ENCODE data around the gene GPAM.
"Not testable (repeated sequence)": the region's sequence is repeated elsewhere in the genome, so short reads cannot be mapped to it uniquely, and the experiment has no call there.

- not testable (repeated sequence) for TF ChIP-seq PAX5 (IDR thresholded peaks at IDR 0.05; ENCODE audit: insufficient read depth, low read length, severe bottlenecking); POLR2A (IDR thresholded peaks at IDR 0.05; ENCODE audit: low read depth, low read length)
Measured at GRCh38 chr10:112228366-112229088, 45.0 kb upstream of the GPAM start.
